ENCODE measurements around the gene KIAA1958. TPM values are rescaled to one million over a fixed set of nuclear protein-coding genes. Genes with fewer than 3 reads are reported as not detected.

The KIAA1958 gene
- total RNA-seq, 1 donor from 2014 or later = 55.3 TPM

DNA sequence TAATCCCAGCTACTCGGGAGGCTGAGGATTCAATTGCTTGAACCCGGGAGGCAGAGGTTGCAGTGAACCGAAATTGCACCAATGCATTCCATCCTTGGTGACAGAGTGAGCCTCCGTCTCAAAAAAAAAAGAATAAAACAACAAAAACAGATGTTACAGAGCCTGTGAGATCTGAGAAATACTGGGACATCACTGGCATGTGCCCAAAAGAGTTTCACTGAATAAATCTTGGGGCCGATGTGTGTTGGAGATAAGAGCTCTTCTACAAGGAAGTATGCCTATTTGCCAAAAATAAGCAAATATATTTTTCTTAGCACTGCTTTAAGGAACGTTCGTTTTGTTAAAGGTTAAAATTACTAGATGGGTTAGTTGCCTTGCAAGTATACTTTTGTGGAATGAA, 55.1 kb downstream of the KIAA1958 start:
- Mint-ChIP-seq H3K36me3 (ENCODE audit: insufficient read depth) (peaks cover 9% of the 10 kb centered on the region), H3K27ac (no peak overlapping the region), H3K4me3 (ENCODE audit: low read depth) (no peak overlapping the region), H3K4me1 (ENCODE audit: low read depth) (peaks cover 15% of the 10 kb centered on the region), H3K27me3 (no peaks in the 10 kb centered on the region), H3K9me3 (ENCODE audit: low read depth) (no peaks in the 10 kb centered on the region)
- TF ChIP-seq, protein P1, sequence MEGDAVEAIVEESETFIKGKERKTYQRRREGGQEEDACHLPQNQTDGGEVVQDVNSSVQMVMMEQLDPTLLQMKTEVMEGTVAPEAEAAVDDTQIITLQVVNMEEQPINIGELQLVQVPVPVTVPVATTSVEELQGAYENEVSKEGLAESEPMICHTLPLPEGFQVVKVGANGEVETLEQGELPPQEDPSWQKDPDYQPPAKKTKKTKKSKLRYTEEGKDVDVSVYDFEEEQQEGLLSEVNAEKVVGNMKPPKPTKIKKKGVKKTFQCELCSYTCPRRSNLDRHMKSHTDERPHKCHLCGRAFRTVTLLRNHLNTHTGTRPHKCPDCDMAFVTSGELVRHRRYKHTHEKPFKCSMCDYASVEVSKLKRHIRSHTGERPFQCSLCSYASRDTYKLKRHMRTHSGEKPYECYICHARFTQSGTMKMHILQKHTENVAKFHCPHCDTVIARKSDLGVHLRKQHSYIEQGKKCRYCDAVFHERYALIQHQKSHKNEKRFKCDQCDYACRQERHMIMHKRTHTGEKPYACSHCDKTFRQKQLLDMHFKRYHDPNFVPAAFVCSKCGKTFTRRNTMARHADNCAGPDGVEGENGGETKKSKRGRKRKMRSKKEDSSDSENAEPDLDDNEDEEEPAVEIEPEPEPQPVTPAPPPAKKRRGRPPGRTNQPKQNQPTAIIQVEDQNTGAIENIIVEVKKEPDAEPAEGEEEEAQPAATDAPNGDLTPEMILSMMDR (IDR thresholded peaks at IDR 0.05; ENCODE audit: unreplicated experiment) = no peak
- no peak for DNase-seq (ENCODE audit: low spot score, unreplicated experiment)

DNA sequence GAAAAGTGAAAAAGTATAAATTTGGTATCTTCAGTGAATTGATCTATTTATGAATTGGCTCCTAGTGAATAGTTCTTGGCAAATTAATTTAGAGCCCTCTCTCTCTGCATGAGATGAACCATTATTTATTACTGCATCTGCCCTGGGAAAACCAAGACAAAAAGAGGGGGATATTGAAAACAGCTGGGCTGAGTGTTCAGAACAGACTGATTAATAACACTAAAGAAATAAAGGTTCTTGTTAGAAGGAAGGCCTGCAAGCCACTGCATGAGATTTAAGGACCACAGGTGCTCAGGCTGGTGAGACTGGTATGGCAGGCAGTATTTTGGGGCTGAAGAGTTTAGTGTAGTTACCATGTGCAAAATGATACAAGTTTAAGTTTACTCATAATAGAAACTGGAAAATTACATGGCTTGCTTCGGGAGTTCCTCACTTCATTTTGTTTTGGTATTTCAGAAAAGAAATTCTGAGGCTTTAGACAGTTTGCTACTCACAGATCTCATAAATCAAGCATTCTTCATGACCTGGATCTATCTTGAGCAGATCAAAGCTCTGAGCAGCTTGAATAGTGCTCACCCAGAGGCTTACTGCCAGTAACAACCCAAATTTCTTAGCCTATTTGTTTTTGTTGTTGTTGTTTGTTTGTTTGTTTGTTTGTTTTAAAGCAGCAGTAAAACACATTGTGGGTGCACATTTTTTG, 56.1 kb downstream of the KIAA1958 start:
- peak overlapping the region; percentile 37 for H3K27ac Mint-ChIP-seq
- peaks cover 4% of the 10 kb centered on the region for H3K36me3 Mint-ChIP-seq (ENCODE audit: insufficient read depth)
- no peak overlapping the region for H3K4me3 Mint-ChIP-seq (ENCODE audit: low read depth)
- TF ChIP-seq, protein P1 (IDR thresholded peaks at IDR 0.05; ENCODE audit: unreplicated experiment) = no peak
- DNase-seq (ENCODE audit: low spot score, unreplicated experiment) = no peak
- H3K27me3 Mint-ChIP-seq = no peaks in the 10 kb centered on the region
- H3K9me3 Mint-ChIP-seq (ENCODE audit: low read depth) = no peaks in the 10 kb centered on the region
- peaks cover 20% of the 10 kb centered on the region for H3K4me1 Mint-ChIP-seq (ENCODE audit: low read depth)

DNA sequence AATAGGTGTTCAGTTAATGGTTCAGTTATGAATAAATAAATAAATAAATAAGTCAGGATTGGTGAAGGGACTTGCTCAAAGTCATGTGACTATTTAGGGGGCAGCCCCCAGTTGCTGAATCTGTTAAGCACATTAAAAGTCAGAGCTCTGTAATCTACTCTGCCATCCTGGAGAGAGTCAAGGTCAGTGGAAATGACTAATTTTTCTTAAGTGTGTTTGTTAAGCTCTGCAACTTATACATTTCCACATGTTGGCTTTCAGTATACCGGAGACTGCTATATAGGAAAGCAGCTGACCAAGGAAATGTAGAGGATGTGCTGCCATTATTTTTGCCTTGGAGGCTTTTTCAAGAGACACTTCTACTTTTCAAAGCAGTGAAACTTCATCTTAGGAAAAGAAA, 57.9 kb downstream of the KIAA1958 start:
- TF ChIP-seq, protein P1 (IDR thresholded peaks at IDR 0.05; ENCODE audit: unreplicated experiment) = no peak
- Mint-ChIP-seq H3K27ac (no peak overlapping the region), H3K9me3 (ENCODE audit: low read depth) (no peaks in the 10 kb centered on the region), H3K36me3 (ENCODE audit: insufficient read depth) (peaks cover 4% of the 10 kb centered on the region), H3K27me3 (no peaks in the 10 kb centered on the region), H3K4me3 (ENCODE audit: low read depth) (no peak overlapping the region), H3K4me1 (ENCODE audit: low read depth) (peaks cover 28% of the 10 kb centered on the region)
- DNase-seq (ENCODE audit: low spot score, unreplicated experiment) = no peak

DNA sequence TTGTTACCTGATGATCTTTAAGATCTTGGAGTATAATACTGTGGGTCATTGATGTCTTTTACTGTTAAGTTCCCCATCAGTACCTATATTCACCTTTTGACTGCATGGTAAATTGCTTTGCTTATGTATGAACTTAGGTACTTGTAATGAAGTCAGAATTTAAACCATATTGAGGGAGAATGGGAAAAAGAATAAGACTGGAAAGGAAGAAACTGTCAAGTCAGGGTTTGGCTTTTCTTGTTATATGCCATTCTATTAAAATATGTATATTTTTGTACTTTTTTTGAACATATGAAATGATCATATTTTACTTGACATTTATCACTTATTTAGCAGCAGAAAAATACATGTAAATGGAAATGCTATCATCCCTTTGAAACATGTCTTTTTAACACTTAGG, 58.6 kb downstream of the KIAA1958 start:
- Mint-ChIP-seq H3K4me3 (ENCODE audit: low read depth) (no peak overlapping the region), H3K27ac (no peak overlapping the region), H3K9me3 (ENCODE audit: low read depth) (no peaks in the 10 kb centered on the region), H3K27me3 (no peaks in the 10 kb centered on the region), H3K4me1 (ENCODE audit: low read depth) (peaks cover 36% of the 10 kb centered on the region), H3K36me3 (ENCODE audit: insufficient read depth) (peaks cover 4% of the 10 kb centered on the region)
- no peak for DNase-seq (ENCODE audit: low spot score, unreplicated experiment)
- TF ChIP-seq, protein P1 (IDR thresholded peaks at IDR 0.05; ENCODE audit: unreplicated experiment) = no peak

DNA sequence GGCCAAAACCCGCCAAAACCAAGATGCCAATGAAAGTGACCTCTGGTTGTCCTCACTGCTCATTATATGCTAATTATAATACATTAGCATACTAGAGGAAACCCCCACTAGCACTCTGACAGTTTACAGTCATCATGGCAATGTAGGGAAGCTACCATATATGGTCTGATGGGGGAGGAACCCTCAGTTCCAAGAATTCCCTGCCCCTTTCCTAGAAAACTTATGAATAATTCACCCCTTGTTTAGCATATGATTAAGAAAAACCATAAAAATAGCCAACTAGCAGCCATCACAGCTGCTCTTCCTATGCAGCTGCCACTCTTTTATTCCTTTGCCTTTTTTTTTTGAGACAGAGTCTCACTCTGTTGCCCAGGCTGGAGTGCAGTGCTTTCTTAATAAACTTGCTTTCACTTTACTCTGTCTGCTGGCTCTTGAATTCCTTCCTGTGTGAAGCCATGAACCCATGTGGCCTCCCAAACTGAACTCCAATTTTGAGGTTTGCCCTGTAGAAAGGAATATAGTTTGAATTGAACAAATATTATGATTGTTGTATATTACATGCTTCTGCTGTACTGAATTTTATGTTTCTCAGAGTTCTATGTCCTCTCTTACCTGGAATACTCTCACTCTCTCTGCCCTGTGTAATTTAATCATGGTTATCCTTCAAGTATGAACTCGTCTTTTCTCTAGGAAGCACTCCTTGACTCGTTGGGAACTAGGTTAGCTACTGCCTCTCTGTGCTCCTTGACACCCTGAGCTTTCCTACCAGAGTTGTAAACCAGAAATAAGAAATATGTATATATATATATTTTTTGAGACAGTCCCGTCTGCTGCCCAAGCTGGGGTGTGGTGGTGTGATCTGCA, 59.8 kb downstream of the KIAA1958 start:
- Mint-ChIP-seq H3K9me3 (ENCODE audit: low read depth) (no peaks in the 10 kb centered on the region), H3K27ac (peak overlapping the region; percentile 51), H3K4me3 (ENCODE audit: low read depth) (no peak overlapping the region), H3K4me1 (ENCODE audit: low read depth) (peaks cover 43% of the 10 kb centered on the region), H3K27me3 (no peaks in the 10 kb centered on the region), H3K36me3 (ENCODE audit: insufficient read depth) (peaks cover 3% of the 10 kb centered on the region)
- DNase-seq (ENCODE audit: low spot score, unreplicated experiment) = no peak
- TF ChIP-seq, protein P1 (IDR thresholded peaks at IDR 0.05; ENCODE audit: unreplicated experiment) = no peak

Measured in progenitor cell of endocrine pancreas (in vitro differentiated cells).